ENCODE results near the gene MYH15. TPM values are rescaled to one million over a fixed set of nuclear protein-coding genes. Genes with fewer than 3 reads are reported as not detected.

The MYH15 gene
- total RNA-seq, 4 donors from 2014 or later: 0.08 to 0.11 (median 0.10) TPM; not detected in 1

- TF ChIP-seq POLR2A (IDR thresholded peaks at IDR 0.05): no peak
- no peaks in the 10 kb centered on the region for H3K9me3 ChIP-seq
- intact Hi-C loops (cut with DNase I): no loop called here
- H3K27me3 ChIP-seq: no peaks in the 10 kb centered on the region
- H3K4me3 ChIP-seq (replicated peaks in 1 of 3): no peak overlapping the region
- DNase-seq: no peak
- no peak overlapping the region for H3K27ac ChIP-seq
- 41 to 47% methylated on average over 2 of the region's 2 CpGs for WGBS, 2 donors
- peaks cover 10 to 14% of the 10 kb centered on the region in 2 donors for H3K4me1 ChIP-seq
- no peaks in the 10 kb centered on the region for H3K36me3 ChIP-seq
Observed at GRCh38 chr3:108404368-108404767, 106.0 kb downstream of the MYH15 start.

- DNase-seq: no peak
- 83 to 90% methylated on average over 4 of the region's 4 CpGs for WGBS, 2 donors
- no peaks in the 10 kb centered on the region for H3K36me3 ChIP-seq
- H3K4me1 ChIP-seq: peaks cover 10 to 14% of the 10 kb centered on the region in 2 donors
- H3K27ac ChIP-seq: peak overlapping the region in 1 of 3 donors; percentile 6
- intact Hi-C loops (cut with DNase I): no loop called here
- no peaks in the 10 kb centered on the region for H3K27me3 ChIP-seq
- H3K4me3 ChIP-seq (replicated peaks in 1 of 3): no peak overlapping the region
- no peaks in the 10 kb centered on the region for H3K9me3 ChIP-seq
- TF ChIP-seq CTCF (IDR thresholded peaks at IDR 0.05): no peak
- TF ChIP-seq POLR2A (IDR thresholded peaks at IDR 0.05): no peak
Observed at GRCh38 chr3:108403686-108404345, 106.6 kb downstream of the MYH15 start.

DNA sequence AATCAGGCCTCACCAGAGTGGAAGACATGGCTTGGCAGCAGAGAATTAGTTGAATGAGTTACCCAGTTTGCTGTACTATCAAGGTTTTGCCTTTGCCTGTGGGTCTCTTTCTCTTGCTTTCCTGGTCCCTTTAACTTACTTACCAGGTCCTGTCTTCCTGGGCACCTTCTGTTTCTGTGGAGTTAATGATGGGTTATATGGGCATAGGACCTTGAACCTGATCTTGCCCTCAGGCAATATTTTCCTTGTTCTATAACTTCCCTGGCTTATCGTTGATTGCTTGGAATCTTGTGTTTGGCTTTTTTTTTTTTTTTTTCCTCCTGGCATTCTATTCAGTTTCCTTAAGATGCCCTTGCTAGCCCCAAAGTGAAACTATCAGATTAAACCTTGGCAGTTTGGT, 107.2 kb downstream of the MYH15 start:
- no peak for TF ChIP-seq POLR2A (IDR thresholded peaks at IDR 0.05)
- TF ChIP-seq CTCF (IDR thresholded peaks at IDR 0.05): no peak
- intact Hi-C loops (cut with DNase I): no loop called here
- H3K4me1 ChIP-seq: peaks cover 10 to 14% of the 10 kb centered on the region in 2 donors
- 51 to 53% methylated on average over 1 of the region's 1 CpG for WGBS, 2 donors
- no peaks in the 10 kb centered on the region for H3K9me3 ChIP-seq
- no peak for DNase-seq
- H3K27me3 ChIP-seq: no peaks in the 10 kb centered on the region
- no peak overlapping the region for H3K4me3 ChIP-seq (replicated peaks in 1 of 3)
- no peak overlapping the region for H3K27ac ChIP-seq
- no peaks in the 10 kb centered on the region for H3K36me3 ChIP-seq

GRCh38 chr3:108401836-108402235, 108.6 kb downstream of the MYH15 start:
- TF ChIP-seq CTCF (IDR thresholded peaks at IDR 0.05) (no peak), POLR2A (IDR thresholded peaks at IDR 0.05) (no peak)
- intact Hi-C loops (cut with DNase I): no loop called here
- no peak for DNase-seq
- Histone ChIP-seq H3K27ac (no peak overlapping the region), H3K4me1 (peaks cover 10 to 14% of the 10 kb centered on the region in 2 donors), H3K4me3 (replicated peaks in 1 of 3) (no peak overlapping the region), H3K36me3 (no peaks in the 10 kb centered on the region), H3K9me3 (no peaks in the 10 kb centered on the region), H3K27me3 (no peaks in the 10 kb centered on the region)
- 94 to 95% methylated on average over 2 of the region's 2 CpGs for WGBS, 2 donors

DNA sequence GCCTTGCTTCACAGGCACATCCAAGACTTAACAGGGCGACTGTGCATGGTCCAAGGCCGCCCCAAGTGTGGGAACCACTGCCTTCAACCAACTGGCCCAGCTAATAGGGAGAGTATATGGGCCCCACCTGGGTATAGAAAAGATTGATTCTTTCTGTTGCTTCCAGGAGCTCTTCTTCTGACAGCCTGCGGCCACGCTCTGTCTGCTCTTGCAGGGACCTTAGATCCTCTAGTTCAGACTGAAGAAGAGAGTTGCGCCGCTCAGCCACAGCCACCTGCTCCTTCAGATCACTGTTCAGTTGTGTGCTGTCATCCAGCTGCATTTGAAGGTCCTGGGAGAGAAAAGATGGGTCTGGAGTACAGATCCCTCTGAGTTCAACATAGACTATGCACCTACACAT, 111.9 kb downstream of the MYH15 start:
- 96 to 97% methylated on average over 6 of the region's 6 CpGs for WGBS, 2 donors

More for the DNA sequence above, 111.9 kb downstream of the MYH15 start:
- intact Hi-C loops (cut with DNase I): no loop called here
- H3K4me1 ChIP-seq: no peaks in the 10 kb centered on the region
- H3K4me3 ChIP-seq (replicated peaks in 1 of 3): no peak overlapping the region
- TF ChIP-seq CTCF (IDR thresholded peaks at IDR 0.05) (no peak), POLR2A (IDR thresholded peaks at IDR 0.05) (no peak)
- no peak overlapping the region for H3K27ac ChIP-seq
- DNase-seq: no peak
- no peaks in the 10 kb centered on the region for H3K27me3 ChIP-seq
- H3K9me3 ChIP-seq: no peaks in the 10 kb centered on the region
- H3K36me3 ChIP-seq: no peaks in the 10 kb centered on the region

Measured in thyroid gland (tissue), 4 donors.